ENCODE measurements around the gene SOAT1.

SOAT1 gene

GRCh38 chr1:179376223-179376622 is 82.6 kb downstream of the SOAT1 start:
- Histone ChIP-seq H3K9ac (ENCODE audit: low read depth, low read length, poor library complexity, severe bottlenecking) (no peak overlapping the region), H3K4me3 (ENCODE audit: low read length, poor library complexity, severe bottlenecking) (no peak overlapping the region), H3F3A (ENCODE audit: low read depth) (no peaks in the 10 kb centered on the region), H3K9me2 (replicated peaks; ENCODE audit: low read depth, low read length) (no peaks in the 10 kb centered on the region), H3K36me3 (ENCODE audit: insufficient read depth, low read length) (no peaks in the 10 kb centered on the region), H2AFZ (ENCODE audit: low read length) (no peak overlapping the region), H3K9me3 (ENCODE audit: insufficient read depth, low read depth, low read length) (no peaks in the 10 kb centered on the region), H4K20me1 (ENCODE audit: insufficient read depth, low read length, poor library complexity, severe bottlenecking) (no peaks in the 10 kb centered on the region), H3K79me2 (ENCODE audit: insufficient read depth, low read length) (no peaks in the 10 kb centered on the region), H3K4me2 (ENCODE audit: low read depth, low read length, poor library complexity, severe bottlenecking) (no peak overlapping the region), H3K27me3 (ENCODE audit: insufficient read depth, low read length, poor library complexity, severe bottlenecking) (no peaks in the 10 kb centered on the region), H3K4me1 (ENCODE audit: insufficient read depth, low read length, poor library complexity, severe bottlenecking) (no peaks in the 10 kb centered on the region)
- no peak for TF ChIP-seq CTCF (conservative IDR thresholded peaks at IDR 0.05; ENCODE audit: low read length)

DNA sequence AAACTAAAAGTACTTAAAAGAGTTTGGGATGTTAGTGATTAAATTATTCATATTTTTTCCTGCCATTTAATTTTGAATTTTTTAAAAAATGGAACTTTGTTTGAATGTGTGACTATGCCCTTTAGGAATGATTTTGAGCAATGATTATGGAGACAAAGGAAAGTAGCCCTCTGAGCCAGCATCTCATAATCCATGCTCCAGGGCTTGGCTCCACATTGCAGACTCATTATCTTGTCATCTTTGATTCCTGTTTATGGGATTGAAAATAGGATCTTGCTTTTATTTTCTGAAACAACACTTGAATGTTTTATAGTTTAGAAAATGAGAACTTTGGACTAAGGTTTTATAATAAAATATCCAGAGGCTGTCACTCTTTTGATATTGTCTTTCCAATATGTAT is 86.7 kb downstream of the SOAT1 start:
- Histone ChIP-seq H3K9ac (ENCODE audit: low read depth, low read length, poor library complexity, severe bottlenecking) (no peak overlapping the region), H3K4me3 (ENCODE audit: low read length, poor library complexity, severe bottlenecking) (no peak overlapping the region), H2AFZ (ENCODE audit: low read length) (no peak overlapping the region), H3K4me1 (ENCODE audit: insufficient read depth, low read length, poor library complexity, severe bottlenecking) (no peaks in the 10 kb centered on the region), H3K9me3 (ENCODE audit: insufficient read depth, low read depth, low read length) (no peaks in the 10 kb centered on the region), H3K79me2 (ENCODE audit: insufficient read depth, low read length) (no peaks in the 10 kb centered on the region), H4K20me1 (ENCODE audit: insufficient read depth, low read length, poor library complexity, severe bottlenecking) (no peaks in the 10 kb centered on the region), H3K27me3 (ENCODE audit: insufficient read depth, low read length, poor library complexity, severe bottlenecking) (no peaks in the 10 kb centered on the region), H3F3A (ENCODE audit: low read depth) (no peaks in the 10 kb centered on the region), H3K4me2 (ENCODE audit: low read depth, low read length, poor library complexity, severe bottlenecking) (no peak overlapping the region), H3K36me3 (ENCODE audit: insufficient read depth, low read length) (no peaks in the 10 kb centered on the region), H3K9me2 (replicated peaks; ENCODE audit: low read depth, low read length) (no peaks in the 10 kb centered on the region)
- TF ChIP-seq EZH2phosphoT487 (IDR thresholded peaks at IDR 0.05; ENCODE audit: borderline replicate concordance) = no peak

DNA sequence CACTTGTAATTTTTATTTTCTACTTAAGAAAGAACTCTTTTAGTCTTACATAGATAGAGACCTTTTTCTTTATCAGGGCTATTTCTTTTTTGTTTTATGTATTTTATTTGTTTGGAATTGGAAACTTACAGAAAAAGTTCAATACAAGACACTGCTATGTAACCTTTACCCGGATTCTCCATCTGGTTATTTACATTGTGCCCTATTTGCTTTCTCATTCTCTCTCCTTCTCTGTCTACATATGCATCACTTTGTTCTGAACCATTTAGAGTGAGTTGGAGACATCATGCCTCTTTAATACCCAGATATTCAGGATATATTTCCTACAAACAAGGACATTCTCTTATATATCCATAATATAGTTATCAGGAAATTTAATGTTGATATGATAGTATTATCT is 90.4 kb downstream of the SOAT1 start:
- Histone ChIP-seq H3K79me2 (ENCODE audit: insufficient read depth, low read length) (no peaks in the 10 kb centered on the region), H3K36me3 (ENCODE audit: insufficient read depth, low read length) (no peaks in the 10 kb centered on the region), H4K20me1 (ENCODE audit: insufficient read depth, low read length, poor library complexity, severe bottlenecking) (no peaks in the 10 kb centered on the region), H3F3A (ENCODE audit: low read depth) (no peaks in the 10 kb centered on the region), H2AFZ (ENCODE audit: low read length) (no peak overlapping the region), H3K4me2 (ENCODE audit: low read depth, low read length, poor library complexity, severe bottlenecking) (no peak overlapping the region), H3K9me3 (ENCODE audit: insufficient read depth, low read depth, low read length) (no peaks in the 10 kb centered on the region), H3K4me3 (ENCODE audit: low read length, poor library complexity, severe bottlenecking) (no peak overlapping the region), H3K9ac (ENCODE audit: low read depth, low read length, poor library complexity, severe bottlenecking) (no peak overlapping the region), H3K9me2 (replicated peaks; ENCODE audit: low read depth, low read length) (no peaks in the 10 kb centered on the region), H3K4me1 (ENCODE audit: insufficient read depth, low read length, poor library complexity, severe bottlenecking) (no peaks in the 10 kb centered on the region), H3K27me3 (ENCODE audit: insufficient read depth, low read length, poor library complexity, severe bottlenecking) (no peaks in the 10 kb centered on the region)
- TF ChIP-seq EZH2phosphoT487 (IDR thresholded peaks at IDR 0.05; ENCODE audit: borderline replicate concordance) = no peak
- no peak for TF ChIP-seq CTCF (conservative IDR thresholded peaks at IDR 0.05; ENCODE audit: low read length)

DNA sequence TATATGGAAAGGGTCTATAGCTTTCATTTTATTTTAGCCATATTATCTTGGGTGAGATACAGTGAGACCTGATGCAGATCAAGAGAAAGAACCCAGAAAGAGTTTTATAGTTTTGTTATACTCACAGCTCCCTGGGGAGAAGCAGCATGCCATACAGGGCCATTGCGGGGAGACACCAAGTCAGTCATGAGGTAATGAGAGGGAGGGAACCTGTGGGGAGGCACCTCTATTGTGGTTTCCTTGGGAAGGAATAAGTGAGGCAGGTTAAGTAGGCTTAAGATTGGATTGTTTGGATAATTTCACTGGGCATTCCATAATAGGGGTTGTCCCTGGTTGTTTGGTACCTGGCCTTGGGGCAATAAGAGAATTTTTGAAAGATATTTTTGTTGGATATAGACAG is 91.9 kb downstream of the SOAT1 start:
- no peak for TF ChIP-seq CTCF (conservative IDR thresholded peaks at IDR 0.05; ENCODE audit: low read length)
- Histone ChIP-seq H3F3A (ENCODE audit: low read depth) (no peaks in the 10 kb centered on the region), H2AFZ (ENCODE audit: low read length) (no peak overlapping the region), H3K4me3 (ENCODE audit: low read length, poor library complexity, severe bottlenecking) (no peak overlapping the region), H3K4me1 (ENCODE audit: insufficient read depth, low read length, poor library complexity, severe bottlenecking) (no peaks in the 10 kb centered on the region), H3K79me2 (ENCODE audit: insufficient read depth, low read length) (no peaks in the 10 kb centered on the region), H4K20me1 (ENCODE audit: insufficient read depth, low read length, poor library complexity, severe bottlenecking) (no peaks in the 10 kb centered on the region), H3K27me3 (ENCODE audit: insufficient read depth, low read length, poor library complexity, severe bottlenecking) (no peaks in the 10 kb centered on the region), H3K9me2 (replicated peaks; ENCODE audit: low read depth, low read length) (no peaks in the 10 kb centered on the region), H3K36me3 (ENCODE audit: insufficient read depth, low read length) (no peaks in the 10 kb centered on the region), H3K9me3 (ENCODE audit: insufficient read depth, low read depth, low read length) (no peaks in the 10 kb centered on the region), H3K4me2 (ENCODE audit: low read depth, low read length, poor library complexity, severe bottlenecking) (no peak overlapping the region), H3K9ac (ENCODE audit: low read depth, low read length, poor library complexity, severe bottlenecking) (no peak overlapping the region)

All from Loucy (cell line).